ENCODE data around the gene KRTAP21-3.
"Not testable (repeated sequence)": the region's sequence is repeated elsewhere in the genome, so short reads cannot be mapped to it uniquely, and the experiment has no call there.

KRTAP21-3 gene, protein sequence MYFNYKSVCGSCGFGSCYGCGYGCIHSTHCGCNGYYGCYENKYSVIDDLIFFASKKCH

DNA sequence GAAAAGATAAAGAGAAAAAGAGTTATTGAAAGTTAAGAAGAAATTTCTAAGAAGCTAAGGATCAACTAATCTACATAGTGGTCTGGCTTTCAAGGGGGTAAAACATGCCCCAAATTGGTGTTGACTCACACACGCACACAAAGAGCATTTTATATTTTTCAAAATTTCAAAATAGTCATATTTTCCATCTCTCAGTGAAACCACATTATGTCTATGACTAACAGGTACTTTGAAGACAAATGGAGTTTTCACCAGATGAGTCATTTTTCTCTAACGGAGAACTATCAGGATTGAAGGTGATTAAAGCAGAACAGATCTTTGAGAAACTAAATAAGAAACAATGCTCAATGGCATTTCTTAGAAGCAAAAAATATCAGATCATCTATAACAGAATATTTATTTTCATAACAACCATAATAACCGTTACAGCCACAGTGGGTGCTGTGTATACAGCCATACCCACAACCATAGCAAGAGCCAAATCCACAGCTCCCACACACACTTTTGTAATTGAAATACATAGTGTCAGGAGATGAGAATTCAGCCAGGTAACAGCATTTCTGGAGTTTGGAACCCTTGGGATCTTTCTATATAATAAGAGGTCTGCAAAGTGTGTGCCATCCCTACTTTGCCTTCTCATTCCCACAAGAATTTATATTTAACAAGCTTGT, at the start of gene KRTAP21-3:
Gene KRTAP21-3, minus strand, starts transcription at position 539 of the 671 bp plus-strand sequence. Its CDS starts 18 bp downstream, at position 521.
- Histone ChIP-seq H3K4me3 (no peak within 1 kb of the TSS), H3K27ac (no peak within 1 kb of the TSS)
- TF ChIP-seq, protein P1, sequence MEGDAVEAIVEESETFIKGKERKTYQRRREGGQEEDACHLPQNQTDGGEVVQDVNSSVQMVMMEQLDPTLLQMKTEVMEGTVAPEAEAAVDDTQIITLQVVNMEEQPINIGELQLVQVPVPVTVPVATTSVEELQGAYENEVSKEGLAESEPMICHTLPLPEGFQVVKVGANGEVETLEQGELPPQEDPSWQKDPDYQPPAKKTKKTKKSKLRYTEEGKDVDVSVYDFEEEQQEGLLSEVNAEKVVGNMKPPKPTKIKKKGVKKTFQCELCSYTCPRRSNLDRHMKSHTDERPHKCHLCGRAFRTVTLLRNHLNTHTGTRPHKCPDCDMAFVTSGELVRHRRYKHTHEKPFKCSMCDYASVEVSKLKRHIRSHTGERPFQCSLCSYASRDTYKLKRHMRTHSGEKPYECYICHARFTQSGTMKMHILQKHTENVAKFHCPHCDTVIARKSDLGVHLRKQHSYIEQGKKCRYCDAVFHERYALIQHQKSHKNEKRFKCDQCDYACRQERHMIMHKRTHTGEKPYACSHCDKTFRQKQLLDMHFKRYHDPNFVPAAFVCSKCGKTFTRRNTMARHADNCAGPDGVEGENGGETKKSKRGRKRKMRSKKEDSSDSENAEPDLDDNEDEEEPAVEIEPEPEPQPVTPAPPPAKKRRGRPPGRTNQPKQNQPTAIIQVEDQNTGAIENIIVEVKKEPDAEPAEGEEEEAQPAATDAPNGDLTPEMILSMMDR (IDR thresholded peaks at IDR 0.05), result no peak
- DNase-seq (ENCODE audit: low spot score), result no peak

DNA sequence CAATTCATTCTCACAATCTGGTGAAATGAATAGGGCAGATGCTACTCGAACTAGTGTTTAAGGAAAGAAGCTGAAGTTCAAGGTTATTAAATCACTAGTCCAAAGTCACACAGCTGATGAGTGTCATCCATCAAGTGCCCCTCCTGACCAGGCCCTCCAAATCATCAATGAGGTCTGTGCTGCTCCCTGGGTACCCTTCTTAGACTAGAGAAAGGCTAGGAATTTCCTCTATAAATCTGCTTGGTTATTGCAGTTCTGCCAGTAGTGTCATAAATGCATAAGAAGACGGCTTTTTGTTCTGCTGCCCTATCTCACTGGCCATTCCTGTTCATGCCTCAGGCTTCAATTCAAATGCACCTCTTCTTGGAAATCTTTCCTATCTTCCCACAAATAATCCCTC, 42.2 kb upstream of the KRTAP21-3 start:
- Histone ChIP-seq H3K4me3 (no peak overlapping the region), H3K27ac (no peak overlapping the region)
- DNase-seq (ENCODE audit: low spot score), result no peak
- TF ChIP-seq, protein P1 (IDR thresholded peaks at IDR 0.05), result no peak

DNA sequence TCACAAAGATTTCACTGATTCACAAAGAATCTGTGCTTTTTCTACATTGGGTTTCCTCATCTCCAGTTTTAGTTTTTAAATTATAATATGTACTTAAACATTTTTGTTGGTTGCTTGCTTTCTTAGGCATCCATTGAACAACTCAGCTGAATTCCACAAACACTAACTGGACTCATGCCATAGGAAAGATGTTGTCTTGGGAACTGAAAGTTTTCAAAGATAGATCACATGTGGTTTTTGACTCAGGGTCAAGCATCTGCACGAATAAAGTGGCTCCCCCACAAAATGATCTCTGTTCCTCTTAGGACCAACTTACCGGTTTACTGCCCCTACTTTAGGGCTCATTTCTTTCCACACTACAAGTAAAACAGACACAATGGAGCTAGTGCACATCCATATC, 39.7 kb upstream of the KRTAP21-3 start:
- TF ChIP-seq, protein P1 (IDR thresholded peaks at IDR 0.05), result no peak
- no peak overlapping the region for H3K27ac ChIP-seq
- no peak overlapping the region for H3K4me3 ChIP-seq
- DNase-seq (ENCODE audit: low spot score), result no peak

DNA sequence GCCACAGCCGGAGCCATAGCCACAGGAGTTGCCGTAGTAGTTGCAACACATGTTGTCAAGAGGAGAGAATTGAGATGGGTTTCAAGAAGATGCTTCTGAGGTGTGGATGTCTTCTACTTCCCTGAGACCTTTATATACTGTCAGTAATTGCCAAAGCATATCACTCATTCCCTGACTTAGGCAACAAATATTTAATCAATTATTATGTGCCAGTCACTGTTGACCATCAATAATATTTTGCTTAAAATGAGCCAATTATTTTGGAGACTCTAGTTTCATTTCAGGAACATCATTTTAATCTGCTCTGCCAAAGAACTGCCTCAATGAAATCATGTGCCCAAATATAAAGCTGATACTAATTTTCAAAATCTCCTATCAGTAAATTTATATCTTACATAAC, 36.8 kb upstream of the KRTAP21-3 start, which contains the start of gene KRTAP21-1:
Gene KRTAP21-1, minus strand, starts transcription at position 101 of the 400 bp plus-strand sequence. Its CDS starts 50 bp downstream, at position 51.
- not testable (repeated sequence) for H3K4me3 ChIP-seq; H3K27ac ChIP-seq; DNase-seq (ENCODE audit: low spot score)

DNA sequence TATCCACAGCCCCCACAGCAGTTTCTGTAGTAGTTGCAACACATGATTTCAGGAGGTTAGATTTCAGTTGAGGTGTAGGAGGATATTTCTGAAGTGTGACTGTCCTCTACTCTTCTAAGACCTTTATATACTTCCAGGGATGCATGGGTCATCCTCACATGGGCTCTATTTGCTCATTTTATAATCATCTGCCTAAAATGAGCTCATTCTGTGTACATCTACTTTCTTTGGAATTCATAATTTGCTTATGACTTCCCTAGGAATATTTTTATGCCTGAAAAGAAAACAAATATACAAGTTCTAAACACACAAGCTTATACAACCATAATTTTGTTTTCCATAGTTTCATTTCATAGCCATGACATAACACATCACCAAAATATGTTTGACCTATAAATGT, 28.6 kb upstream of the KRTAP21-3 start, which contains the start of gene KRTAP21-2:
Gene KRTAP21-2, minus strand, starts transcription at position 101 of the 400 bp plus-strand sequence. Its CDS starts 57 bp downstream, at position 44.
- TF ChIP-seq, protein P1 (IDR thresholded peaks at IDR 0.05), result no peak
- no peak within 1 kb of the TSS for H3K27ac ChIP-seq
- H3K4me3 ChIP-seq, result no peak within 1 kb of the TSS
- no peak for DNase-seq (ENCODE audit: low spot score)

DNA sequence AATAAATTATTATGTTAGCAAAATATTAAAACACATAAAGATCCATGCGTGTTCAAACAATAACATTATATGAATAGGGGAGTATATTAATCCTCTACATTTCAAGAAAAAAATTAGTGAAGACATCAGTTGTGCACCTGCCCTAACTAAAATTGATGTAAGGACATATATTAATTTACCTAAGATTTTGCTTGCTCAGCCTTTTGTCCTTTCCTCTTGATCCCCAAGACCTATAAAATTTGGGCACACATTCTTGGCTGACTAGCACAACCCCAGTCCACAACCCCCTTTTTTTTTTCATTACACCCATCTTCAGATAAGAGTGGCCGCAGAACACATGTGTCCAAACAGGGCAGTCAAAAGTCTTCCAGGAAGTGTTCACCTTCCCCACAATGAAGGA, 21.9 kb upstream of the KRTAP21-3 start:
- Histone ChIP-seq H3K27ac (no peak overlapping the region), H3K4me3 (no peak overlapping the region)
- DNase-seq (ENCODE audit: low spot score), result no peak
- TF ChIP-seq, protein P1 (IDR thresholded peaks at IDR 0.05), result no peak

DNA sequence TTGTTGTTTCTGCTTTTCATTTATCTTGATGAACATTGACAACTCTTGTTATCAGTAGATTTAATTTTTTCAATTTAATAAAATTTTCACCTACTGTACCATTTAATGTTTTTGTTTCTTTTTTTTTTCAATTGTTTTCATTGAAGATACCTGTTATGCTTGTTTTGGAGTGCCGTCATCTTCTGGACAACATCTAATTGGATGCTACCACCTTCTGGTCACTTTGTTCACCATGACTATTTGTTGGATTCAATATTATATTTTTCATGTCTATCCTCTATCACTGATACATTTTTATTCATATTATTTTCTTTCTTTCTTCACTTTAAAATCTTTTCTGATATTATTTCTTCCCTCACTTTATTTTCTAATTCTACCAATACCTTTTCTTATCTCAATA, 14.4 kb upstream of the KRTAP21-3 start:
- TF ChIP-seq, protein P1 (IDR thresholded peaks at IDR 0.05), result no peak
- Histone ChIP-seq H3K4me3 (no peak overlapping the region), H3K27ac (no peak overlapping the region)
- DNase-seq (ENCODE audit: low spot score), result no peak

Data from coronary artery (tissue), 2 donors.